HG03045 (cell line): ENCODE measurements around the gene TBC1D5.
"Not testable (repeated sequence)": the region's sequence is repeated elsewhere in the genome, so short reads cannot be mapped to it uniquely, and the experiment has no call there.

ENCODE experiments used
- ATAC-seq: cut with Tn5 transposase; IDR thresholded peaks from one replicate; pipeline ENCODE4 v1.9.1; 2021; ENCODE audit warnings: mild to moderate bottlenecking, moderate library complexity; ENCODE audit not compliant: unreplicated experiment

Gene TBC1D5

GRCh38 chr3:17491601-17492000 is 250.8 kb downstream of the TBC1D5 start:
- no peak for ATAC-seq

GRCh38 chr3:17491190-17491589 is 251.2 kb downstream of the TBC1D5 start:
- ATAC-seq, result not testable (repeated sequence)

GRCh38 chr3:17489139-17489538 is 253.3 kb downstream of the TBC1D5 start:
- no peak for ATAC-seq

GRCh38 chr3:17481116-17481515 is 261.3 kb downstream of the TBC1D5 start:
- ATAC-seq, result no peak

GRCh38 chr3:17479681-17480405 is 262.6 kb downstream of the TBC1D5 start:
- no peak for ATAC-seq

GRCh38 chr3:17478673-17479072 is 263.8 kb downstream of the TBC1D5 start:
- ATAC-seq, result no peak

GRCh38 chr3:17473761-17474160 is 268.7 kb downstream of the TBC1D5 start:
- no peak for ATAC-seq

GRCh38 chr3:17469954-17470353 is 272.5 kb downstream of the TBC1D5 start:
- no peak for ATAC-seq

- no peak for ATAC-seq
These were observed 272.9 kb downstream of the TBC1D5 start for GRCh38 chr3:17469520-17469919.

- no peak for ATAC-seq
These were observed 276.4 kb downstream of the TBC1D5 start for GRCh38 chr3:17466028-17466427.

- ATAC-seq, result no peak
These were observed 282.9 kb downstream of the TBC1D5 start for GRCh38 chr3:17459470-17459993.

GRCh38 chr3:17456650-17457049 is 285.8 kb downstream of the TBC1D5 start:
- no peak for ATAC-seq

GRCh38 chr3:17456046-17456445 is 286.4 kb downstream of the TBC1D5 start:
- no peak for ATAC-seq

GRCh38 chr3:17444865-17445264 is 297.6 kb downstream of the TBC1D5 start:
- ATAC-seq, result no peak

- no peak for ATAC-seq
These were observed 299.3 kb downstream of the TBC1D5 start for GRCh38 chr3:17443142-17443541.

GRCh38 chr3:17442332-17443049 is 299.9 kb downstream of the TBC1D5 start:
- ATAC-seq, result no peak

- ATAC-seq, result no peak
These were observed 308.6 kb downstream of the TBC1D5 start for GRCh38 chr3:17433876-17434275.

GRCh38 chr3:17432236-17432635 is 310.2 kb downstream of the TBC1D5 start:
- no peak for ATAC-seq

- ATAC-seq, result no peak
These were observed 310.9 kb downstream of the TBC1D5 start for GRCh38 chr3:17431484-17432045.

GRCh38 chr3:17431004-17431403 is 311.4 kb downstream of the TBC1D5 start:
- ATAC-seq, result no peak

GRCh38 chr3:17430582-17430981 is 311.8 kb downstream of the TBC1D5 start:
- ATAC-seq, result no peak
